Endodermal cell (in vitro differentiated cells): ENCODE measurements around the gene PXDN. TPM values are rescaled to one million over a fixed set of nuclear protein-coding genes. Genes with fewer than 3 reads are reported as not detected.

ENCODE experiments used
- DNase-seq: peaks from one replicate; pipeline ENCODE4 v3.0.0-alpha.2; 2017
- H3K27ac ChIP-seq: 2 replicates; pipeline ENCODE4 v1.5.1; 2013; ENCODE audit warnings: mild to moderate bottlenecking, low read depth, low read length, moderate library complexity
- H3K27me3 ChIP-seq: 2 replicates; pipeline ENCODE4 v1.6.1; 2013; ENCODE audit warnings: mild to moderate bottlenecking, low read length, moderate library complexity; ENCODE audit not compliant: insufficient read depth, control insufficient read depth, poor library complexity, severe bottlenecking
- H3K36me3 ChIP-seq: 2 replicates; pipeline ENCODE4 v1.7.0; 2013; ENCODE audit warnings: mild to moderate bottlenecking, low read length, moderate library complexity; ENCODE audit not compliant: control insufficient read depth, insufficient read depth
- H3K4me1 ChIP-seq: one replicate; pipeline ENCODE4 v1.7.0; 2013; ENCODE audit warnings: low read length; ENCODE audit not compliant: control insufficient read depth, insufficient read depth
- H3K4me3 ChIP-seq: 2 replicates; pipeline ENCODE4 v1.5.1; 2013; ENCODE audit warnings: mild to moderate bottlenecking, low read length, moderate library complexity
- H3K9ac ChIP-seq: 2 replicates; pipeline ENCODE4 v1.6.1; 2013; ENCODE audit warnings: mild to moderate bottlenecking, low read length, moderate library complexity; ENCODE audit not compliant: poor library complexity, severe bottlenecking; ENCODE audit errors: extremely low read depth
- H3K9me3 ChIP-seq: 2 replicates; pipeline ENCODE4 v1.6.1; 2013; ENCODE audit warnings: mild to moderate bottlenecking, low read length, moderate library complexity; ENCODE audit not compliant: control insufficient read depth
- H3K27ac Mint-ChIP-seq: 2 replicates; pipeline ENCODE4 v1.8.0; 2020; ENCODE audit warnings: mixed read lengths
- H3K27me3 Mint-ChIP-seq: 2 replicates; pipeline ENCODE4 v1.8.0; 2021; ENCODE audit warnings: mild to moderate bottlenecking, mixed read lengths; ENCODE audit not compliant: insufficient read depth
- H3K36me3 Mint-ChIP-seq: 2 replicates; pipeline ENCODE4 v1.8.0; 2020; ENCODE audit warnings: low read depth, mixed read lengths
- H3K4me1 Mint-ChIP-seq: 2 replicates; pipeline ENCODE4 v1.8.0; 2020; ENCODE audit warnings: mixed read lengths
- H3K4me3 Mint-ChIP-seq: 2 replicates; pipeline ENCODE4 v1.8.0; 2020; ENCODE audit warnings: mild to moderate bottlenecking, moderate library complexity, mixed read lengths
- H3K9me3 Mint-ChIP-seq: 2 replicates; pipeline ENCODE4 v1.8.0; 2020; ENCODE audit warnings: mild to moderate bottlenecking, mixed read lengths
- WGBS, 2 experiments: methylation state at CpG; one replicate each; pipeline versions ENCODE4 v1.1.5 to v1.1.7; 2013; ENCODE audit warnings: missing lambda C conversion rate in 2 of 2, mixed read lengths in 1 of 2; ENCODE audit not compliant: insufficient coverage in 1 of 2, insufficient read length in 1 of 2; 5-methylcytosine and 5-hydroxymethylcytosine counted together
- total RNA-seq, 2 donors: library from RNA; stranded (reverse); fragmentation: NEBNext Ultra II Directional in 1 of 2; extraction: Animal tissue kit (Norgen Biotek cat#: 25700) in 1 of 2; gene quantifications; 2 replicates in 1 of 2; 3 replicates in 1 of 2; pipeline ENCODE4 v1.2.1, GENCODE V29; 2021
- TF ChIP-seq, protein P1 (sequence below): fragments of 200-600 bp; sonication (generic); conservative IDR thresholded peaks from 2 replicates; pipeline ENCODE4 v1.5.0; 2021; ENCODE audit warnings: antibody characterized with exemption, mild to moderate bottlenecking

The PXDN gene
- total RNA-seq, 2 donors from 2014 or later: 212 to 247 TPM

DNA sequence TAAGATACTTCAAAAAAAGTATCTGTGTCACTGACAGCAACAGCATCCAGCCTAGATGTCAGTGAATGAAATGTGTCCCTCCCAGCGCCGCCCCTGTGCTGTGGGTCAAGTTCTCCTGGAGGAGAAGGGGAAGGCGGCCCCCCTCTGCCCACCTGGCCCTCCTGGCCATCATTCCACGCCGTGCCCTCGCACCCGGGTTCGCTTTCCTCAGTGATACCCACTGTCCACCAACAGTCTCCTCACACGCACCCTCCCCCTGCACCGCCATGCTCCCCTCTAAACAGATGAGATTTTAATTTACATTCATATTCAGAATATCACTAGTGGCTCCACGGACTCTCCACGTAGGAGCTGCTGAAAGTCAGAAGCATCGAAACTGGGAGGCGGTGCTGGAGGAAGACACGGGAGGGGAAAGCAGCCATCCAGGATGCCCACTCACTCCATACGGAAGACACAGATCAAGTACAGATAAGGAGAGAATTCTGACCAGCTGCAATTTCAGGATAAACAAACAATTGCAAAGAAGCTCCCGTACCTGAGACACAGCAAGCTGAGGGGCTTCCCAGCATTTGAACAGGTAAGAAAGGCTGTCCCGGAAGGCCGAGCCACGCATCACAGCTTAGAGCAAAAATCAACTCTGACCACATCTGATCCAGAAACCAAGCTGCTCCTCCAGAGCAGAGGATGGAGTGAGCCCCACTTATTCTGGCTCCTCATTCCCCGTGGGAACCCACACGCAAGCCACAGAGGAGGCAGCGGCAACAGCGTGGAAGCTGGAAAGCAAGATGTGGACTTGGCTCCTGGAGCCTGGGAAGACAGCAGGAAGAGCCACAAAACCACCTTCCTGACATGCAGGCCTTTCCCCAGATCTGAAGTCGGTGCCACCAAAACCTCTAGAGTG lies 49.7 kb downstream of the PXDN start:
- peak overlapping the region; percentile 27 for H3K27ac Mint-ChIP-seq
- no peaks in the 10 kb centered on the region for H3K9me3 Mint-ChIP-seq
- H3K27ac ChIP-seq: no peak overlapping the region

DNA sequence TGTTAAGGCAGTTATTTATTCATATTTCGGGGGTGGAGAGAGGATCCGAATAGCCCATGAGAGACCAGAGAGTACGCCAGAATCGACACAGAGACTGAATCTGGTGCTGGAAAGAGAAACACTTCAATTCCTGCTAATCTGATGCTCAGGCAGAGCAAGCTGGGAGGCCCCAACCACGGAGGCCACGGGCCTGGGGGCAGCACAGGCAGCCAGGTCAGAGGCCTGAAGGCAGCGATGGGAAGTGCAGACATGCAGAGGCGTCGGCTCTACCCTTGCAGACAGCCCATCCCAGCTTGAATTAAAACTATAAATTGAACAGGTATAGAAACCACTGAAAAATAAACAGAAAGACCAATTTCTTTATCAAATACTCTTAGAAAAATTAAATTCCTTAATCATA lies 50.6 kb downstream of the PXDN start:
- peaks cover 33% of the 10 kb centered on the region for H3K36me3 Mint-ChIP-seq
- Histone ChIP-seq H3K36me3 (peaks cover 46% of the 10 kb centered on the region), H3K4me3 (no peak overlapping the region), H3K9ac (no peak overlapping the region), H3K27me3 (no peaks in the 10 kb centered on the region), H3K9me3 (no peaks in the 10 kb centered on the region), H3K27ac (no peak overlapping the region), H3K4me1 (peaks cover 10% of the 10 kb centered on the region)
- WGBS, 2 experiments: 96 to 98% methylated on average over 5 to 9 of the region's 9 CpGs
- peak; percentile 43 for DNase-seq
- no peak overlapping the region for H3K4me3 Mint-ChIP-seq
- H3K27ac Mint-ChIP-seq: no peak overlapping the region
- TF ChIP-seq, protein P1, sequence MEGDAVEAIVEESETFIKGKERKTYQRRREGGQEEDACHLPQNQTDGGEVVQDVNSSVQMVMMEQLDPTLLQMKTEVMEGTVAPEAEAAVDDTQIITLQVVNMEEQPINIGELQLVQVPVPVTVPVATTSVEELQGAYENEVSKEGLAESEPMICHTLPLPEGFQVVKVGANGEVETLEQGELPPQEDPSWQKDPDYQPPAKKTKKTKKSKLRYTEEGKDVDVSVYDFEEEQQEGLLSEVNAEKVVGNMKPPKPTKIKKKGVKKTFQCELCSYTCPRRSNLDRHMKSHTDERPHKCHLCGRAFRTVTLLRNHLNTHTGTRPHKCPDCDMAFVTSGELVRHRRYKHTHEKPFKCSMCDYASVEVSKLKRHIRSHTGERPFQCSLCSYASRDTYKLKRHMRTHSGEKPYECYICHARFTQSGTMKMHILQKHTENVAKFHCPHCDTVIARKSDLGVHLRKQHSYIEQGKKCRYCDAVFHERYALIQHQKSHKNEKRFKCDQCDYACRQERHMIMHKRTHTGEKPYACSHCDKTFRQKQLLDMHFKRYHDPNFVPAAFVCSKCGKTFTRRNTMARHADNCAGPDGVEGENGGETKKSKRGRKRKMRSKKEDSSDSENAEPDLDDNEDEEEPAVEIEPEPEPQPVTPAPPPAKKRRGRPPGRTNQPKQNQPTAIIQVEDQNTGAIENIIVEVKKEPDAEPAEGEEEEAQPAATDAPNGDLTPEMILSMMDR: no peak
- no peaks in the 10 kb centered on the region for H3K9me3 Mint-ChIP-seq
- peaks cover 18% of the 10 kb centered on the region for H3K4me1 Mint-ChIP-seq
- no peaks in the 10 kb centered on the region for H3K27me3 Mint-ChIP-seq

More for the DNA sequence above, 49.7 kb downstream of the PXDN start:
- H3K27me3 Mint-ChIP-seq: no peaks in the 10 kb centered on the region
- peaks cover 40% of the 10 kb centered on the region for H3K36me3 ChIP-seq
- H3K36me3 Mint-ChIP-seq: peaks cover 24% of the 10 kb centered on the region
- H3K4me1 ChIP-seq: peaks cover 10% of the 10 kb centered on the region
- no peak overlapping the region for H3K9ac ChIP-seq
- H3K4me3 ChIP-seq: no peak overlapping the region
- TF ChIP-seq, protein P1: no peak
- H3K4me1 Mint-ChIP-seq: peaks cover 21% of the 10 kb centered on the region
- no peaks in the 10 kb centered on the region for H3K27me3 ChIP-seq
- DNase-seq: peak; percentile 23
- WGBS, 2 experiments: 90 to 93% methylated on average over 13 to 25 of the region's 25 CpGs
- no peak overlapping the region for H3K4me3 Mint-ChIP-seq
- no peaks in the 10 kb centered on the region for H3K9me3 ChIP-seq

DNA sequence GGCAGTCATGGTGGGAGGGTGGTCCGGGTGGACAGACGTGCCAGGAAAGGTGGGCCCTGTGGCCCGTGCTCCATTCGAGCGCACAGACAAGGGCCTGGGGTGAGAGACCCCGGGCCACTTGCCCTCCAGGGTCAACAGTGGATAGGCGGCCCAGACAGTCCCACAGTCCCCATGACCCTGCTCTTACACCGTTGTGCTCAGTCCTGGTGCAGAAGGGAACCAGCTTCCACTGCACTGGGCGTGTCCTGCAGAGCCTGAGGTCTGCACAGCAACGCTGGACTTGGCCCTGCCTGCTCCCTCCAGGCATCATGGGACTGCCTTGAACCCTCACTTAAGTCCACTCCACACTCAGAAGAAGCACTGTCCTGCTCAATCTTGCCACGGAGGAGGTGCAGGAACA lies 52.0 kb downstream of the PXDN start:
- 94 to 96% methylated on average over 5 to 11 of the region's 11 CpGs for WGBS, 2 experiments
- H3K36me3 Mint-ChIP-seq: peaks cover 41% of the 10 kb centered on the region
- H3K27ac Mint-ChIP-seq: peak overlapping the region; percentile 32
- no peak overlapping the region for H3K27ac ChIP-seq
- no peaks in the 10 kb centered on the region for H3K9me3 ChIP-seq
- no peak overlapping the region for H3K9ac ChIP-seq
- H3K4me1 ChIP-seq: peaks cover 6% of the 10 kb centered on the region
- peaks cover 5% of the 10 kb centered on the region for H3K4me1 Mint-ChIP-seq
- no peak overlapping the region for H3K4me3 ChIP-seq
- H3K4me3 Mint-ChIP-seq: no peak overlapping the region
- TF ChIP-seq, protein P1: no peak
- H3K9me3 Mint-ChIP-seq: no peaks in the 10 kb centered on the region
- peak; percentile 29 for DNase-seq
- H3K36me3 ChIP-seq: peaks cover 60% of the 10 kb centered on the region
- H3K27me3 ChIP-seq: no peaks in the 10 kb centered on the region
- H3K27me3 Mint-ChIP-seq: no peaks in the 10 kb centered on the region
